Renal cortex interstitium (tissue), 11 donors: ENCODE measurements around the gene ZBTB47. TPM values are rescaled to one million over a fixed set of nuclear protein-coding genes. Genes with fewer than 3 reads are reported as not detected.

Experiments
- DNase-seq, 11 donors: peaks; one replicate each; pipeline ENCODE4 v3.0.0-alpha.2; 2013; ENCODE audit warnings: low read depth in 9 of 11, low spot score in 4 of 11; ENCODE audit errors: extremely low read depth in 1 of 11
- polyA plus RNA-seq, 3 donors: library from polyadenylated mRNA; unstranded; fragments of 120-200 nt; gene quantifications; one replicate each; pipeline ENCODE4 v1.2.1, GENCODE V29; 2013; ENCODE audit not compliant: insufficient read length in 3 of 3

Gene ZBTB47
- polyA plus RNA-seq, 3 donors = 12.5 to 18.4 (median 14.9) TPM

- no peak for DNase-seq
Observed at GRCh38 chr3:42649783-42650182, 3.7 kb upstream of the ZBTB47 start.

GRCh38 chr3:42651248-42652091 is 2.0 kb upstream of the ZBTB47 start:
- DNase-seq = no peak

DNA sequence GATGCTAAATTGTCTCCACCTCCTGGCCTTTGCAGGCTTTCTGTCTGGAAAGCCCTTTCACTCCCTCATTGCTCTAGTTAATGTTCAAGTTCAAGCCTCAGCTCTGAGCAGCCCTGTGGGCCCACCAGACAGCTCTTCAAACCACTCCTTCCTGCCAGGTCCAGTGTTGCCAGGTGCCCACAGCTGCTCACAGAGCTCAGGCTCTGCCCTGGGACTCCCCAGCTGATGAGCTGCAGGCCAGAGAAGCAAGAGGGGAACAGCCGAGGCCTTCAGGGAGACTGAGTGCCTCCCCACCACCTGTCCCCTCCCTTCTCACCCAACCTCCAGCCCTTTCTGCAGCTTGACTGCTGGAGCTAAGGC is 1.3 kb upstream of the ZBTB47 start:
- no peak for DNase-seq

GRCh38 chr3:42652611-42653302 is 740 bp upstream of the ZBTB47 start:
- no peak for DNase-seq

GRCh38 chr3:42653303-42653559 is 266 bp upstream of the ZBTB47 start:
- no peak for DNase-seq

GRCh38 chr3:42654331-42655201 is 1.1 kb downstream of the ZBTB47 start:
- DNase-seq = peak in 9 of 11 donors; percentile 31 to 65 (median 60)

- no peak for DNase-seq
Observed at GRCh38 chr3:42655331-42655888, 1.9 kb downstream of the ZBTB47 start.

- DNase-seq = no peak
Observed at GRCh38 chr3:42655980-42656679, 2.6 kb downstream of the ZBTB47 start.

- DNase-seq = no peak
Observed at GRCh38 chr3:42656680-42657610, 3.4 kb downstream of the ZBTB47 start.

DNA sequence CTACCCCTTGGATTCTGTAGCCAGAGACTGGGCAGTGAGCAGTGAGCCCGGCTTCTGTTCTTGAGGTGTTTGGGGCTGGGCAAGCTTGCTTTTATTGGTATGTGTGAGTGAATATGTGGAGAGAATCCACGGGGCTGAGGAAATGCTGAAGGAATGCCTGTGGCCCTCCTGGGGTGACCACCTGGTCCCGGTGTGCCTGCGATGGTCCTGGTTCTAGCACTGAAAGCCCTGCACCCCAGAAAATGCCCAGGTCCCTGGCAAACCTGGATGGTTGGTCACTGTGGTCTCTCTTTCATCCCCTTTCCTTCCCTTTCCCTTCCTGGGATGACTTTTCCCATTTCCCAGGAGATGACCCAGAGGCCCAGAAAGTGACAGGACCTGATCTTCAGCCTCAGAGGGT is 4.2 kb downstream of the ZBTB47 start:
- no peak for DNase-seq

DNA sequence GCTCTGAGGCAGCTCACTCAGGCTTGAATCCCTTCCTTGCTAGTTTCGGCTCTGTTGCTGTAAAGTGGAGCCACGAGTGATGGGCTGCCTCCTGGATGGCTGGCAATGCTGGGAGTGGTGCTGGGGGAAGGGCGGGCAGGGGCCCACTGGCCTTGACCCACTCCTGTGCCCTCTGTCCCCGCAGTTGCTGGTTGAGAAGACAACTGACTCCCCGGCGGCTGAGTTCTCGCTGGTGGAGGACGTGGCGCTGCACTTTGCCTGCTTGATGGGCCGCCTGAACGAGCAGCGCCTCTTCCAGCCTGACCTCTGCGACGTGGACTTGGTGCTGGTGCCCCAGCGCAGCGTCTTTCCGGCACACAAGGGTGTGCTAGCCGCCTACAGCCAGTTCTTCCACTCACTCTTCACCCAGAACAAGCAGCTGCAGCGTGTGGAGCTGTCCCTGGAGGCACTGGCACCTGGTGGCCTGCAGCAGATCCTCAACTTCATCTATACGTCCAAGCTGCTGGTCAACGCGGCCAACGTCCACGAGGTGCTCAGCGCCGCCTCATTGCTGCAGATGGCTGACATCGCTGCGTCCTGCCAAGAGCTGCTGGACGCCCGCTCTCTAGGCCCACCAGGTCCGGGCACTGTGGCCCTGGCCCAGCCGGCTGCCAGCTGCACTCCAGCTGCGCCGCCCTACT is 4.7 kb downstream of the ZBTB47 start:
- DNase-seq = no peak

DNA sequence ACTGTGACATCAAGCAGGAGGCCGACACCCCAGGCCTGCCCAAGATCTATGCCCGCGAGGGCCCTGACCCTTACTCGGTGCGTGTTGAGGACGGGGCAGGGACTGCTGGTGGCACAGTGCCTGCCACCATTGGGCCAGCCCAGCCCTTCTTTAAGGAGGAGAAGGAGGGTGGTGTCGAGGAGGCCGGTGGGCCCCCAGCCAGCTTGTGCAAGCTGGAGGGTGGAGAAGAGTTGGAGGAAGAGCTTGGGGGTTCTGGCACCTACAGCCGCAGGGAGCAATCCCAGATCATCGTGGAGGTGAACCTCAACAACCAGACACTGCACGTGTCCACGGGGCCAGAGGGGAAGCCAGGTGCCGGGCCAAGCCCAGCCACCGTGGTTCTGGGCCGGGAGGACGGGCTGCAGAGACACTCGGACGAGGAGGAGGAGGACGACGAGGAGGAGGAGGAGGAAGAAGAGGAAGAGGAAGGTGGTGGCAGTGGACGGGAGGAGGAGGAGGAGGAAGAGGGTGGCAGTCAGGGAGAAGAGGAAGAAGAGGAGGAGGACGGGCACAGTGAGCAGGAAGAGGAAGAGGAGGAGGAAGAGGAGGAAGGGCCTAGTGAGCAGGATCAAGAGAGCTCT is 5.4 kb downstream of the ZBTB47 start:
- DNase-seq = no peak

GRCh38 chr3:42659451-42660130 is 6.1 kb downstream of the ZBTB47 start:
- no peak for DNase-seq

GRCh38 chr3:42660131-42660715 is 6.7 kb downstream of the ZBTB47 start:
- DNase-seq = no peak

GRCh38 chr3:42660898-42661297 is 7.4 kb downstream of the ZBTB47 start:
- no peak for DNase-seq

GRCh38 chr3:42661593-42662022 is 8.1 kb downstream of the ZBTB47 start:
- DNase-seq = no peak
